Amygdala (tissue), 56 donors: ENCODE results near the gene POPDC3.

Experiments used
- DNase-seq, 56 donors: peaks; one replicate each; lab custom pipeline; 2025; lab: John Stamatoyannopoulos, UW

POPDC3 gene

GRCh38 chr6:105161421-105161820, 18.4 kb downstream of the POPDC3 start:
- DNase-seq: no peak

- no peak for DNase-seq
Observed at GRCh38 chr6:105153676-105154075, 26.1 kb downstream of the POPDC3 start.

- DNase-seq: no peak
Observed at GRCh38 chr6:105152880-105153279, 26.9 kb downstream of the POPDC3 start.

- DNase-seq: no peak
Observed at GRCh38 chr6:105151644-105152043, 28.2 kb downstream of the POPDC3 start.

- no peak for DNase-seq
Observed at GRCh38 chr6:105138141-105138540, 41.7 kb downstream of the POPDC3 start.

- DNase-seq: peak in 9 of 56 donors; percentile 8 to 46 (median 34)
Observed at GRCh38 chr6:105137388-105137787, 42.4 kb downstream of the POPDC3 start.

GRCh38 chr6:105136431-105137350, 43.1 kb downstream of the POPDC3 start:
- DNase-seq: peak in 47 of 56 donors; percentile 9 to 80 (median 44)

- peak in 2 of 56 donors; percentile 7 to 27 for DNase-seq
Observed at GRCh38 chr6:105135907-105136430, 43.8 kb downstream of the POPDC3 start.

GRCh38 chr6:105135056-105135455, 44.8 kb downstream of the POPDC3 start:
- peak in 2 of 56 donors; percentile 1 for DNase-seq

- no peak for DNase-seq
Observed at GRCh38 chr6:105122717-105123116, 57.1 kb downstream of the POPDC3 start.

- no peak for DNase-seq
Observed at GRCh38 chr6:105121981-105122380, 57.8 kb downstream of the POPDC3 start.

- no peak for DNase-seq
Observed at GRCh38 chr6:105120570-105120969, 59.2 kb downstream of the POPDC3 start.

GRCh38 chr6:105116150-105116549, 63.7 kb downstream of the POPDC3 start:
- DNase-seq: no peak

- no peak for DNase-seq
Observed at GRCh38 chr6:105113422-105113821, 66.4 kb downstream of the POPDC3 start.

GRCh38 chr6:105112577-105112976, 67.2 kb downstream of the POPDC3 start:
- no peak for DNase-seq

GRCh38 chr6:105111871-105112270, 67.9 kb downstream of the POPDC3 start:
- no peak for DNase-seq

GRCh38 chr6:105111105-105111504, 68.7 kb downstream of the POPDC3 start:
- DNase-seq: no peak

GRCh38 chr6:105109955-105110895, 69.6 kb downstream of the POPDC3 start:
- DNase-seq: no peak

GRCh38 chr6:105108631-105109262, 71.1 kb downstream of the POPDC3 start:
- DNase-seq: no peak
